ENCODE results near the gene TOPBP1. TPM values are rescaled to one million over a fixed set of nuclear protein-coding genes. Genes with fewer than 3 reads are reported as not detected.

The TOPBP1 gene
- total RNA-seq, 2 experiments from 2014 or later = 29.1 to 32.4 TPM

DNA sequence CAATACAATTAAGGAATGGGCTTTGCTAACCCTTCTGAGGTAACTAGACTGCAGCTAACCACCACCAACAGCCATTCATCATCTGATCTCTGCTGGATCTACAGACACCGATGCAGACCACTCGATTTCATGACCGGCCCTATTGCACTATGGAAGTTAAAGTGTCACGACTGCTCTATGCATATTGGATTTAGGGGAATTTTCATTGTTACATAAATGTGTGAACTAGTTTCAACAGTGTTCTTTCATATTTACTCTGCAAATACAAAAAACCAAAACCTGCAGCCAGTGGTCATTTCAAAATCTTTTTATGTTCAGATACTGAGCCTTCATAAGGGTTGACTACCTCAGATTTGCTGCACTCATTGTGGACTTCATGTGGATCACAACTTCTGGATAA, 73.7 kb downstream of the TOPBP1 start:
- H3K9me3 Mint-ChIP-seq = no peaks in the 10 kb centered on the region
- Histone ChIP-seq H3K4me3 (ENCODE audit: low read length) (no peak overlapping the region), H3K27me3 (ENCODE audit: control insufficient read depth in 1 of 2, insufficient read depth in 2 of 2, low read length in 2 of 2) (no peaks in the 10 kb centered on the region), H3K4me1 (ENCODE audit: insufficient read depth, low read length) (no peaks in the 10 kb centered on the region), H3K27ac (ENCODE audit: low read depth in 1 of 2, low read length in 2 of 2) (no peak overlapping the region), H3K36me3 (ENCODE audit: insufficient read depth, low read length) (peaks cover 65% of the 10 kb centered on the region), H3K9me3 (ENCODE audit: control insufficient read depth in 1 of 2, insufficient read depth in 1 of 2, low read length in 2 of 2) (no peaks in the 10 kb centered on the region)
- DNase-seq (no peak), ATAC-seq (ENCODE audit: poor library complexity) (peak; percentile 17)
- H3K27me3 Mint-ChIP-seq = no peaks in the 10 kb centered on the region
- intact Hi-C loops (cut with DNase I, micrococcal nuclease) = loop anchor here in 1 of 2 experiments (2.0 kb wide), 1 partner anchor 13 kb away; no protein-coding TSS in a partner anchor
- H3K4me1 Mint-ChIP-seq (ENCODE audit: low read depth) = peaks cover 16% of the 10 kb centered on the region
- ChIA-PET CTCF (no interaction called here), POLR2A (interaction anchor here (1.4 kb wide), 1 partner anchor 10 kb away, joined by 7 read pairs; no protein-coding TSS in a partner anchor)
- H3K4me3 Mint-ChIP-seq = no peak overlapping the region
- H3K27ac Mint-ChIP-seq = no peak overlapping the region
- peaks cover 70% of the 10 kb centered on the region for H3K36me3 Mint-ChIP-seq (ENCODE audit: low read depth)
- TF ChIP-seq, protein P1, sequence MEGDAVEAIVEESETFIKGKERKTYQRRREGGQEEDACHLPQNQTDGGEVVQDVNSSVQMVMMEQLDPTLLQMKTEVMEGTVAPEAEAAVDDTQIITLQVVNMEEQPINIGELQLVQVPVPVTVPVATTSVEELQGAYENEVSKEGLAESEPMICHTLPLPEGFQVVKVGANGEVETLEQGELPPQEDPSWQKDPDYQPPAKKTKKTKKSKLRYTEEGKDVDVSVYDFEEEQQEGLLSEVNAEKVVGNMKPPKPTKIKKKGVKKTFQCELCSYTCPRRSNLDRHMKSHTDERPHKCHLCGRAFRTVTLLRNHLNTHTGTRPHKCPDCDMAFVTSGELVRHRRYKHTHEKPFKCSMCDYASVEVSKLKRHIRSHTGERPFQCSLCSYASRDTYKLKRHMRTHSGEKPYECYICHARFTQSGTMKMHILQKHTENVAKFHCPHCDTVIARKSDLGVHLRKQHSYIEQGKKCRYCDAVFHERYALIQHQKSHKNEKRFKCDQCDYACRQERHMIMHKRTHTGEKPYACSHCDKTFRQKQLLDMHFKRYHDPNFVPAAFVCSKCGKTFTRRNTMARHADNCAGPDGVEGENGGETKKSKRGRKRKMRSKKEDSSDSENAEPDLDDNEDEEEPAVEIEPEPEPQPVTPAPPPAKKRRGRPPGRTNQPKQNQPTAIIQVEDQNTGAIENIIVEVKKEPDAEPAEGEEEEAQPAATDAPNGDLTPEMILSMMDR (IDR thresholded peaks at IDR 0.05) = no peak

DNA sequence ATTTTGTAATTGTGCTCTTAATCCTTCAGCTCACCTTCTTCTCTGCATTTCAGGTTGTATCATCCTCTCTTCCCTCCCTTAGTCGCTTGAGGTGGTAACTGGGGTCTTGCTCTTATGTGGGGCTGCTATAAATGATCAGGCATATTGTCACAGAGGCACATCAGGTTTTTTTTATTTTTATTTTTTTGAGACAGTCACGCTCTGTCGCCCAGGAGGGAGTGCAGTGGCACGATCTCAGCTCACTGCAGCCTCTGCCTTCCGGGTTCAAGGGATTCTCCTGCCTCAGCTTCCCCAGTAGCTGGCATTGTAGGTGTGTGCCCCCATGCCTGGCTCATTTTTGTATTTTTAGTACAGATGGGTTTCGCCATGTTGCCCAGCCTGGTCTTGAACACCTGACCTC, 78.3 kb downstream of the TOPBP1 start:
- intact Hi-C loops (cut with DNase I, micrococcal nuclease) = no loop called here
- Histone ChIP-seq H3K27ac (ENCODE audit: low read depth in 1 of 2, low read length in 2 of 2) (no peak overlapping the region), H3K36me3 (ENCODE audit: insufficient read depth, low read length) (peaks cover 94% of the 10 kb centered on the region), H3K4me1 (ENCODE audit: insufficient read depth, low read length) (peaks cover 26% of the 10 kb centered on the region), H3K4me3 (ENCODE audit: low read length) (no peak overlapping the region), H3K9me3 (ENCODE audit: control insufficient read depth in 1 of 2, insufficient read depth in 1 of 2, low read length in 2 of 2) (no peaks in the 10 kb centered on the region), H3K27me3 (ENCODE audit: control insufficient read depth in 1 of 2, insufficient read depth in 2 of 2, low read length in 2 of 2) (no peaks in the 10 kb centered on the region)
- no peaks in the 10 kb centered on the region for H3K9me3 Mint-ChIP-seq
- ChIA-PET POLR2A (interaction anchor here (1.4 kb wide), 1 partner anchor 10 kb away, joined by 3 read pairs; no protein-coding TSS in a partner anchor), CTCF (no interaction called here)
- H3K4me3 Mint-ChIP-seq = no peak overlapping the region
- TF ChIP-seq, protein P1 (IDR thresholded peaks at IDR 0.05) = no peak
- no peaks in the 10 kb centered on the region for H3K27me3 Mint-ChIP-seq
- ATAC-seq (ENCODE audit: poor library complexity) = no peak
- peaks cover 41% of the 10 kb centered on the region for H3K4me1 Mint-ChIP-seq (ENCODE audit: low read depth)
- H3K36me3 Mint-ChIP-seq (ENCODE audit: low read depth) = peaks cover 90% of the 10 kb centered on the region
- H3K27ac Mint-ChIP-seq = peak overlapping the region; percentile 29
- no peak for DNase-seq

DNA sequence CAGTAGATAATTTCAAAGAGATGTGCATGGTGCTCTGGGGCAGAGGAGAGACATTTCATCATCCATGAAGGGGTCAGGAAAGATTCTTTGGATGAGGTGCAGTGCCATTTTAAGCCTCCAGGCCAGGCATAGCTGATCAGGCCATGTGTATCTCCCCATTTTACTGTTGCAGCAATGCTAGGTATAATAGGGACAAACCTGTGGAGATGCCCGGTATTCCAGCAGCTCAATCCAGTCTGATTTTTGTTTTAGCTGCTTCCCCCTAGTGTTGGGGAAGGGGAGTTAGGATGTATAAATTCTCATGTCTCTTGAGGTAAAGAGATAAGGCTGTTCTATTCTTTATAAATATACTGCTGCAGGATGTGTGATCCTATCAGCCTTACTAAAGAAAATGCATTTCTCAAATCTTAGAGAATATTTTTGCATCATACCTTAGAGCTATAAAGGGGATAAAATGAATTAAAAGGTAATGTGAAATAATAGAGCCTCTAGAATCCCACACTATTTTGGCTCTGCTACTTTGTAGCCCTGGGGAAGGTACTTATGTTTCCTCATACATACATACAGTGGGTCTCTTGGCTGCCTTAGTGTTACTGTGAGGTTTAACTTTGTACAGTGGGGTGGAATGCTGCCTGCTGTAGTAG, 83.1 kb downstream of the TOPBP1 start:
- TF ChIP-seq, protein P1 (IDR thresholded peaks at IDR 0.05) = peak; percentile 71
- H3K27ac Mint-ChIP-seq = peak overlapping the region; percentile 99
- ATAC-seq (ENCODE audit: poor library complexity) = no peak
- intact Hi-C loops (cut with DNase I, micrococcal nuclease) = loop anchor here (1.0 to 10.0 kb wide), 4 partner anchors 80 to 924 kb away; partner anchors contain the start of gene ACAD11 (in 1 of the 2)
- no peaks in the 10 kb centered on the region for H3K27me3 Mint-ChIP-seq
- Histone ChIP-seq H3K4me1 (ENCODE audit: insufficient read depth, low read length) (peaks cover 54% of the 10 kb centered on the region), H3K4me3 (ENCODE audit: low read length) (no peak overlapping the region), H3K9me3 (ENCODE audit: control insufficient read depth in 1 of 2, insufficient read depth in 1 of 2, low read length in 2 of 2) (no peaks in the 10 kb centered on the region), H3K27me3 (ENCODE audit: control insufficient read depth in 1 of 2, insufficient read depth in 2 of 2, low read length in 2 of 2) (no peaks in the 10 kb centered on the region), H3K36me3 (ENCODE audit: insufficient read depth, low read length) (peaks cover 78% of the 10 kb centered on the region), H3K27ac (ENCODE audit: low read depth in 1 of 2, low read length in 2 of 2) (peak overlapping the region in 1 of 2 donors; percentile 19)
- peak in 3 of 14 experiments; percentile 17 to 38 (median 26) for DNase-seq
- no peaks in the 10 kb centered on the region for H3K9me3 Mint-ChIP-seq
- H3K36me3 Mint-ChIP-seq (ENCODE audit: low read depth) = peaks cover 86% of the 10 kb centered on the region
- peaks cover 74% of the 10 kb centered on the region for H3K4me1 Mint-ChIP-seq (ENCODE audit: low read depth)
- ChIA-PET CTCF (interaction anchor here (1.0 to 1.4 kb wide), 4 partner anchors 11 to 91 kb away, joined by 3 read pairs; no protein-coding TSS in a partner anchor), POLR2A (interaction anchor here (0.8 to 2.3 kb wide), 7 partner anchors 9 to 852 kb away, joined by 3 to 17 read pairs (median 4); partner anchors contain the start of gene TOPBP1)
- H3K4me3 Mint-ChIP-seq = peak overlapping the region; percentile 82

Data from CD4-positive, alpha-beta T cell (primary cell).